Spinal cord (tissue), 10 donors: ENCODE measurements around the gene LUZP1. TPM values are rescaled to one million over a fixed set of nuclear protein-coding genes. Genes with fewer than 3 reads are reported as not detected.
"Not testable (repeated sequence)": the region's sequence is repeated elsewhere in the genome, so short reads cannot be mapped to it uniquely, and the experiment has no call there.

ENCODE experiments used
- DNase-seq, 6 donors: peaks; one replicate each; pipeline versions ENCODE4 v3.0.0 to v3.0.0-alpha.2; 2013 to 2015; ENCODE audit warnings: low spot score in 6 of 6, low read depth in 4 of 6
- H3K27ac ChIP-seq: one replicate; pipeline ENCODE4 v1.5.1; 2013; ENCODE audit warnings: low read depth, low read length, control low read depth
- H3K27me3 ChIP-seq: one replicate; pipeline ENCODE4 v1.6.1; 2013; ENCODE audit warnings: low read length; ENCODE audit not compliant: control insufficient read depth, insufficient read depth
- H3K36me3 ChIP-seq: one replicate; pipeline ENCODE4 v1.6.1; 2013; ENCODE audit warnings: low read length; ENCODE audit not compliant: control insufficient read depth, insufficient read depth
- H3K4me1 ChIP-seq: one replicate; pipeline ENCODE4 v1.6.1; 2013; ENCODE audit warnings: low read length; ENCODE audit not compliant: control insufficient read depth, insufficient read depth
- H3K4me3 ChIP-seq: one replicate; pipeline ENCODE4 v1.5.1; 2013; ENCODE audit warnings: low read depth, low read length, control low read depth
- H3K9me3 ChIP-seq: one replicate; pipeline ENCODE4 v1.6.1; 2013; ENCODE audit warnings: low read length; ENCODE audit not compliant: control insufficient read depth, insufficient read depth
- WGBS: methylation state at CpG from one replicate; pipeline ENCODE4 v1.1.5; 2013; ENCODE audit warnings: missing lambda C conversion rate; ENCODE audit not compliant: insufficient coverage; 5-methylcytosine and 5-hydroxymethylcytosine counted together
- polyA plus RNA-seq, 2 donors: library from polyadenylated mRNA; unstranded; fragments of 120-200 nt; gene quantifications; one replicate each; pipeline ENCODE4 v1.2.1, GENCODE V29; 2013; ENCODE audit not compliant: insufficient read length in 2 of 2
- total RNA-seq, 2 donors: library from RNA; depleted of rRNA in 1 of 2; stranded (reverse); fragments of 120-200 nt in 1 of 2; fragments of >200 nt in 1 of 2; gene quantifications; one replicate each; pipeline versions ENCODE4 v1.2.3 to v1.2.4, GENCODE V29; 2013 to 2014
- donor health status: healthy.

LUZP1 gene
- total and polyA plus RNA-seq, 4 donors: 17.6 to 25.4 (median 21.7) TPM

DNA sequence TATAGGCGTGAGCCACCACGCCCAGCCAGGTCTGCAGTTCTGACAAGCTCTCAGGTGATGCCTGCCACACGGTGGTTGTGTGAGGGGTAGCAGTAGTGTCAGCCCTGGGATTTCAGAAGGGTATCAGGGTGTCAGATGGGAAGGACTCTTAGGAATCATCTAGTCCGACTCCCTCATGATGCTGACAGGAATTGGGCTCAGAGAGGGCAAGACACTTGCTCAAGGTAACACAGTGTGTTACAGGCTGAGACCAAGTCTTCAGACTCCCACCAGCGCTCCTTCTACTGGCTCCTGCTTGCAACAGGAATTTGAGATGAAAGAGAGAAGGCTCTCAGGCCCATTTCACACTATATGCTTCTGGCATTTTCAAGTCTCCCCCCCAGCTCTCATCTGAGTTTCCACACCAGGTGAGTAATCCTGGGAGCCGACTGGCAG lies 41.7 kb upstream of the LUZP1 start:
- WGBS: 72% methylated on average over 3 of the region's 6 CpGs
- Histone ChIP-seq H3K4me3 (no peak overlapping the region), H3K4me1 (no peaks in the 10 kb centered on the region), H3K27ac (no peak overlapping the region), H3K9me3 (no peaks in the 10 kb centered on the region), H3K27me3 (peaks cover 9% of the 10 kb centered on the region), H3K36me3 (no peaks in the 10 kb centered on the region)
- DNase-seq: no peak

DNA sequence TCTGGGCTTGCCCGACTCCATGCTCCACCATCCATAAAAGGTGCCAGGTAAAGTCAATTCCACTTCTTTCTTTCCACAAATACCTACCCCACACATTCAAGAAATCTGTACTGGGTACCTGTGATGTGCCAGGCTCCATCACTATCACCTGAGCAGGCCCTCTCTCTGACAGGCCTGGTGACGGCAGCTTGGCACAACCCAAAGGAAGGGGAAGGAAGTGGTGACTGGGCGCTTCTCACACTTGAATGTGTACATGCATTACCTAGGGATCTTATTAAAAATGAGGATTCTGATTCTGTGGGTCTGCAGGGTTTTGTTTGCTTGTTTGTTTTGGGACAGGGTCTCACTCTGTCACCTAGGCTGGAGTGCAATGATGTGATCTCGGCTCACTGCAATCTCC lies 41.1 kb upstream of the LUZP1 start:
- no peaks in the 10 kb centered on the region for H3K4me1 ChIP-seq

DNA sequence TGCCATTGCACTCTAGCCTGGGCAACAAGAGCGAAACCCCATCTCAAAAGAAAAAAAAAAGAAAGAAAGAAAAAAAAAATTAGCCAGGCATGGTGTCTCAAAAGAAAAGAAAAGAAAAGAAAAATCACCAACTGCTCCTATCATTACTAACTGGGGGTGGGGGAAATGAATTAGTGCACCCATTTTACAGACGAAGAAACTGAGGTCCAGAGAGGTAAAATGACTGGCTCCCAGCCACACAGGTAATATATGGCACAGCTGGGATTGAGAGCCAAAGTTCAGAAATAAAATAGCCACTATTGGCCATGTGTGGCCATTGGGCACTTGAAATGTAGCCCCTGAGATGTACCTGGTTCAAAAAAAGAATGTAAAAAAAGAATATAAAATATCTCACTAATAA lies 39.9 kb upstream of the LUZP1 start:
- Histone ChIP-seq H3K36me3 (no peaks in the 10 kb centered on the region), H3K27ac (no peak overlapping the region), H3K4me1 (no peaks in the 10 kb centered on the region), H3K9me3 (no peaks in the 10 kb centered on the region), H3K4me3 (no peak overlapping the region), H3K27me3 (peaks cover 4% of the 10 kb centered on the region)
- WGBS: 100% methylated on average over 1 of the region's 2 CpGs
- no peak for DNase-seq

More for the DNA sequence above, 41.1 kb upstream of the LUZP1 start:
- no peaks in the 10 kb centered on the region for H3K9me3 ChIP-seq
- H3K4me3 ChIP-seq: no peak overlapping the region
- 96% methylated on average over 3 of the region's 4 CpGs for WGBS
- peaks cover 7% of the 10 kb centered on the region for H3K27me3 ChIP-seq
- no peaks in the 10 kb centered on the region for H3K36me3 ChIP-seq
- no peak for DNase-seq
- no peak overlapping the region for H3K27ac ChIP-seq

DNA sequence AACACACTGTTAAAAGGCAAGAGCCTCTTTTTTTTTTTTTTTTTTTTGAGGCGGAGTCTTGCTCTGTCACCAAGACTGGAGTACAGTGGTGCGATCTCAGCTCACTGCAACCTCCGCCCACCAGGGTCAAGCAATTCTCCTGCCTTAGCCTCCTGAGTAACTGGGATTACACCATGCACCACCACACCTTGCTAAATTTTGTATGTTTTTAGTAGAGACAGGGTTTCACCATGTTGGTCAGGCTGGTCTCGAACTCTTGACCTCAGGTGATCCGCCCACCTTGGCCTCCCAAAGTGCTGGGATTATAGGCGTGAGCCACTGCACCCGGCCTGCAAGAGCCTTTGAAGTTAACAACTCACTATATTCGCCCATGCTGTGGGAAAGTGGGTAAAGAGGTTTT lies 39.1 kb upstream of the LUZP1 start:
- not testable (repeated sequence) for H3K27me3 ChIP-seq
- WGBS: no CpG with 5 or more reads among the region's 8 CpGs

DNA sequence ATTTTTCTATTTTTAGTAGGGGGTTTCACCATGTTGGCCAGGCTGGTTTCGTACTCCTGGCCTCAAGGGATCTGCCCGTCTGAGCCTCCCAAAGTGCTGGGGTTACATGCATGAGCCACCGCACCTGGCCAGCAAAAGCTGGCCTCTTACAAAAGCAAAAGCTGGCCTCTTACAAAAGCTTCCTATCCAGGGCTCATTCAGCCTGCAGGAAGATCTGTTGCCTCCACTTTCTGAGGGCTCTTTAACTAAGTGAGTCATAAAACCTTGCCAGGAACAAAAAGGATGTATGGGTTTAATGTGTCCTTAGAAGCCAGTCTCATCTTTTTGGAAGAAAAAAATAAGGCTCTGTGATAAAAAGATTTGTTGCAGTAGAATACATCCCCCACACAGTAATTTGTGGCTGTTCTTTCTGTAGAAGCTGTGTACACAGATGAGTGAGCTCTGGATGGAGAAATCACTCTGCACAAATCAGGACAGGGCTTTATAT lies 33.6 kb upstream of the LUZP1 start:
- Histone ChIP-seq H3K36me3 (no peaks in the 10 kb centered on the region), H3K4me1 (no peaks in the 10 kb centered on the region), H3K9me3 (no peaks in the 10 kb centered on the region), H3K4me3 (no peak overlapping the region), H3K27me3 (no peaks in the 10 kb centered on the region), H3K27ac (no peak overlapping the region)
- peak in 1 of 6 donors; percentile 65 for DNase-seq
- 70% methylated on average over 3 of the region's 3 CpGs for WGBS

More for the DNA sequence above, 39.1 kb upstream of the LUZP1 start:
- not testable (repeated sequence) for H3K36me3 ChIP-seq, H3K27ac ChIP-seq, DNase-seq, H3K4me3 ChIP-seq, H3K9me3 ChIP-seq, H3K4me1 ChIP-seq

DNA sequence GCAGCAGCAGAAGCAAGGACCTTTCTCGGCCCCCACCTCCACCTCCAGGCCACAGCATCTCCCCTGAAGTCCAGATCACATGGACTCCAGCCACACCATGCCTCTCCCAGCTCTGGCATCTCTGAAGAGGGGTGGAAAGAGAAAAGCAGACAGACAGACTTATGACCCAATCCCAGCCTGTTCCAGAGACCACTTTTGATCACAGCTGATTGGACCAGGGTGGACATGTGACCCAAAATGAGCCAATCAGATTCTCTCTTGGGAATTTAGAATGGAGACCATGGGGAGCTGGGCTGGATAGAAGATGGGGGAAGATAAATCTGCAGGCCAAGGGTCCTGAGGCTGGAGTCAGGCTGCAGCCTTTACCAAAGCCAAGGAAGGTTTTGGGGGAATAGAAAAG lies 32.2 kb upstream of the LUZP1 start:
- no peak overlapping the region for H3K4me3 ChIP-seq
- H3K27me3 ChIP-seq: no peaks in the 10 kb centered on the region
- 80% methylated on average over 1 of the region's 1 CpG for WGBS
- H3K36me3 ChIP-seq: no peaks in the 10 kb centered on the region
- H3K27ac ChIP-seq: no peak overlapping the region
- no peaks in the 10 kb centered on the region for H3K9me3 ChIP-seq
- H3K4me1 ChIP-seq: no peaks in the 10 kb centered on the region
- no peak for DNase-seq

DNA sequence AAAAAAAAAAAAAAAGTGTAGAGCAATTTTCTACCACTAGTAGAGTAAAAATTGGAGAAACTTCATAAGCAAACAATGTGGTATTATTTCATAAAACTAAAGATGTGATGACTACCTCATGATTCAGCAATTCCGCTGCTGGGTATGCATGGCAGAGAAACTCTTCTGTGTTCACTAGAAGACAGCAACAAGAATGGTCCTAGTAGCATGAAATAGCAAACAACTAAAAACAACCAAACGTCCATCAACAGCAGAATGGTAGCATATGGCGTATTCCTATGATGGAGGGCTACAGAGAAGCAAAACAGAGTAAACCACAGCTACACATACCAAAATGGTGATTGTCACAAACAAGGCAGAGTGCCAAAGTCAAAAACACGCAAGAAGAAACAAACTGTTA lies 29.7 kb upstream of the LUZP1 start:
- DNase-seq: peak in 1 of 6 donors; percentile 75
- Histone ChIP-seq H3K4me1 (no peaks in the 10 kb centered on the region), H3K36me3 (peaks cover 3% of the 10 kb centered on the region), H3K4me3 (no peak overlapping the region), H3K9me3 (no peaks in the 10 kb centered on the region), H3K27ac (no peak overlapping the region), H3K27me3 (no peaks in the 10 kb centered on the region)
- no CpG with 5 or more reads among the region's 4 CpGs for WGBS

DNA sequence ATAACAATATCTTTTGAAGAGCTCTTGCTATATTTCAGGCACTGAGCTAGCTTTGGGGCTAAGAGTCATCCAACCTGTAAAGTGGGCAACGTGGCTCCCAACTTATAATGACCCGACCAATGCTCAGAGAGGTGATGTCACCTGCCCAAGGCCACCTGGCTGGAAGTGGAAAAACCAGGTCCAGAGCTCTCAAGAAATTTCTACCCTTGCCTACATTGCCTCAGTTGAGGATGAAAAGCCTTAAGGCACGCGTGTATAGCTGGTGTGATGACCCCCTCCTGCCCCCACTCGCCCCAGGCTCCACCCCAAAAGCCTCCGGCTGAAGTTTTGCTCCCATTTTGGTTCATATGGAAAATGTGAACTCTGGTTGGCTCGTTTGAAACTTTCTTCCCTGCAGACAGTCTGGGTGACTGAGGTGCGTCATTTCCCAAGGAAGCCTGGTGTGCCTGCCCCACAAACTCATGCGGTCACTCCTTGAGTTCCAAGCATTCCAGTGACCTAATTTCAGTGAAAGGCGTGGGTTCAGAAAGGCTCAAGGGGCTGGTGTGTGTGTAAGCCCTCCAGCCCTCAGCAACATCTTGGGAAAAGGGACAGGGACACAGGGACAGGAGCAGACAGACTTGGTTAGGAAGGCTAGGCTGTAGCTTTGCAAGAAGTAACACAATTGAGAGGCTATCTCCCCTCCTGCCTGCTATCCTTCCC lies 28.1 kb upstream of the LUZP1 start:
- DNase-seq: no peak
- no peaks in the 10 kb centered on the region for H3K27me3 ChIP-seq
- peaks cover 7% of the 10 kb centered on the region for H3K36me3 ChIP-seq
- no peaks in the 10 kb centered on the region for H3K4me1 ChIP-seq
- no peaks in the 10 kb centered on the region for H3K9me3 ChIP-seq
- 81% methylated on average over 7 of the region's 10 CpGs for WGBS
- no peak overlapping the region for H3K4me3 ChIP-seq
- H3K27ac ChIP-seq: no peak overlapping the region

DNA sequence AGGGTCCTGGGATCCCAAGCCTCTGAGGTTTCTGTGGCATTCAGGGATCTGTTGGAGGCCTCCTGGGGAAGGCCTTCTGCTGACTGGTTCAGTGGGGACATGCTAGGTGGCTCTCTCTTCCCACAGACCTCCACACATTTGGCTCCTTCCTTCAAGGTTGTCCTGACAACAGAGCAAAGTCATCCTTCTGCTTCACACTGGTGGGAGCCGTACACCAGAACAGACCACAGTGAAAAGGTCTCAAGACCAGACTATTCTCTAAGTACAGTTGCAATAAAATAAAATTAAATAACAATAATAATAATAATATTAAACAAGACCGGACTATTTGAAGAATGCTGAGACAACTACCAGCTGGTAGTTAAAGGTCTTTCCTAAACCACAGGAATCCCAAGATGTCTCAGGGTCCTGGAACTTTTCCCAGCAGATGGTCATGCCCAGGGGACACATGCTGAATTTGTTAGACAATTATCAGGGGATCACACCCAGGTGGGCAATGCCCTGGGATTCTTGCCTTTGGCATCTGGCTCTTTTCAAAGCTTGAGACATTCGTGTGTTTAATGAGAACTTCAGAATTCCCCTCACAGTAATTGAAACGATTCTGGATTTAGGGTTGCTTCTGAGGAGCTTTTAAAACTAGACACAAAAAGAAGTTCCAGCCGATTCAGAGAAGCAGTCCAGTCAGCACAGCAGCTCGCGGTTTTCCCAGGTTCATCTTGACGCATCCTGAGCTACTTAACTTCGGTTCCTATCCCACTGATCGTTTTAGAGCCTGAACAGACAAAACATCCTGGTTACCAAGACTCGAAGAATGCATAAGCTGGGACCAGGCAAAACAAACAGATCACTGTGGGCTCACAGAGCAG lies 25.7 kb upstream of the LUZP1 start:
- Histone ChIP-seq H3K36me3 (peaks cover 7% of the 10 kb centered on the region), H3K27me3 (no peaks in the 10 kb centered on the region), H3K4me3 (no peak overlapping the region), H3K4me1 (no peaks in the 10 kb centered on the region), H3K27ac (no peak overlapping the region), H3K9me3 (no peaks in the 10 kb centered on the region)
- DNase-seq: peak in 1 of 6 donors; percentile 26
- 40% methylated on average over 6 of the region's 11 CpGs for WGBS
